HEK293 (cell line): ENCODE data around the gene USP46.

Source experiments
- CTCF ChIA-PET: fragments of 350-600 bp; formaldehyde crosslinking; extraction: SDS; loops from one replicate; lab custom pipeline; 2021; ENCODE audit warnings: antibody characterized with exemption; lab: Yijun Ruan, JAX
- POLR2A ChIA-PET: fragments of 300-600 bp; formaldehyde crosslinking; extraction: SDS; loops from one replicate; lab custom pipeline; 2020; ENCODE audit warnings: antibody characterized with exemption, inconsistent platforms; lab: Yijun Ruan, JAX
- H3K27ac ChIP-seq: fragments of 200-500 bp; sonication (Bioruptor generic); 2 replicates; pipeline ENCODE4 v1.5.1; 2014; ENCODE audit warnings: low read depth, low read length, control low read depth, inconsistent platforms; ENCODE audit errors: extremely low read depth
- H3K36me3 ChIP-seq, 2 experiments: fragments of 200-500 bp in 1 of 2; sonication (Bioruptor generic) in 1 of 2; 1 replicate in 1 of 2; 2 replicates in 1 of 2; pipeline ENCODE4 v1.5.1; 2014 to 2017; ENCODE audit warnings: inconsistent platforms in 2 of 2, low read length in 2 of 2; ENCODE audit not compliant: control insufficient read depth in 2 of 2, insufficient read depth in 1 of 2
- H3K4me1 ChIP-seq: fragments of 200-500 bp; sonication (Bioruptor generic); 2 replicates; pipeline ENCODE4 v1.5.1; 2014; ENCODE audit warnings: mild to moderate bottlenecking, low read length, inconsistent platforms; ENCODE audit not compliant: control insufficient read depth, insufficient read depth
- H3K4me3 ChIP-seq: 2 replicates; pipeline ENCODE4 v1.5.1; 2011; ENCODE audit warnings: low read depth, mild to moderate bottlenecking, control low read depth, low read length, moderate library complexity
- H3K9me3 ChIP-seq: fragments of 200-500 bp; sonication (Bioruptor generic); 2 replicates; pipeline ENCODE4 v1.5.1; 2014; ENCODE audit warnings: low read depth, low read length, inconsistent platforms; ENCODE audit not compliant: control insufficient read depth, insufficient read depth
- FEZF1 ChIP-seq: fragments of 450-650 bp; formaldehyde crosslinking; IDR thresholded peaks from 2 replicates; pipeline ENCODE4 v1.5.1; 2016; ENCODE audit warnings: missing biosample characterization, missing genetic modification characterization
- GLI2 ChIP-seq: fragments of 450-650 bp; formaldehyde crosslinking; IDR thresholded peaks from 2 replicates; pipeline ENCODE4; 2017; ENCODE audit warnings: missing biosample characterization, missing genetic modification characterization, low read depth, borderline replicate concordance
- KLF16 ChIP-seq: fragments of 450-650 bp; formaldehyde crosslinking; IDR thresholded peaks from 2 replicates; pipeline ENCODE4 v1.5.1; 2017; ENCODE audit warnings: missing biosample characterization, missing genetic modification characterization
- OSR2 ChIP-seq: fragments of 450-650 bp; formaldehyde crosslinking; IDR thresholded peaks from 2 replicates; pipeline ENCODE4 v1.5.1; 2016; ENCODE audit warnings: missing biosample characterization, missing genetic modification characterization
- RBAK ChIP-seq: fragments of 450-650 bp; formaldehyde crosslinking; IDR thresholded peaks from 2 replicates; pipeline ENCODE4 v1.5.1; 2016; ENCODE audit warnings: missing biosample characterization, missing genetic modification characterization
- YY1 ChIP-seq: fragments of 450-650 bp; formaldehyde crosslinking; IDR thresholded peaks from 2 replicates; pipeline ENCODE4 v1.5.1; 2018; ENCODE audit warnings: missing biosample characterization, missing genetic modification characterization
- ZBTB48 ChIP-seq: fragments of 450-650 bp; formaldehyde crosslinking; IDR thresholded peaks from 2 replicates; pipeline ENCODE4 v1.5.1; 2016; ENCODE audit warnings: missing biosample characterization, missing genetic modification characterization
- ZNF132 ChIP-seq: fragments of 450-650 bp; formaldehyde crosslinking; IDR thresholded peaks from 2 replicates; pipeline ENCODE4 v1.5.1; 2017; ENCODE audit warnings: missing biosample characterization, missing genetic modification characterization, borderline replicate concordance
- ZNF146 ChIP-seq: fragments of 450-650 bp; formaldehyde crosslinking; IDR thresholded peaks from 2 replicates; pipeline ENCODE4 v1.5.1; 2016; ENCODE audit warnings: missing biosample characterization, missing genetic modification characterization
- ZNF157 ChIP-seq: fragments of 450-650 bp; formaldehyde crosslinking; IDR thresholded peaks from 2 replicates; pipeline ENCODE4 v1.5.1; 2016; ENCODE audit warnings: missing biosample characterization, missing genetic modification characterization
- ZNF211 ChIP-seq: fragments of 450-650 bp; formaldehyde crosslinking; IDR thresholded peaks from 2 replicates; pipeline ENCODE4 v1.5.1; 2016; ENCODE audit warnings: low read depth, missing biosample characterization, missing genetic modification characterization
- ZNF426 ChIP-seq: fragments of 450-650 bp; formaldehyde crosslinking; IDR thresholded peaks from 2 replicates; pipeline ENCODE4 v1.5.1; 2017; ENCODE audit warnings: missing biosample characterization, missing genetic modification characterization, mild to moderate bottlenecking, inconsistent platforms, moderate library complexity
- ZNF530 ChIP-seq: fragments of 450-650 bp; formaldehyde crosslinking; IDR thresholded peaks from 2 replicates; pipeline ENCODE4 v1.5.1; 2016; ENCODE audit warnings: low read depth, missing biosample characterization, missing genetic modification characterization
- ZNF560 ChIP-seq: fragments of 450-650 bp; formaldehyde crosslinking; IDR thresholded peaks from 2 replicates; pipeline ENCODE4 v1.5.1; 2017; ENCODE audit warnings: missing biosample characterization, missing genetic modification characterization, borderline replicate concordance
- ZNF585B ChIP-seq: fragments of 450-650 bp; formaldehyde crosslinking; IDR thresholded peaks from 2 replicates; pipeline ENCODE4 v1.5.1; 2016; ENCODE audit warnings: missing biosample characterization, missing genetic modification characterization
- ZNF600 ChIP-seq: fragments of 450-650 bp; formaldehyde crosslinking; IDR thresholded peaks from 2 replicates; pipeline ENCODE4 v1.5.1; 2016; ENCODE audit warnings: missing biosample characterization, missing genetic modification characterization
- ZSCAN23 ChIP-seq: fragments of 450-650 bp; formaldehyde crosslinking; IDR thresholded peaks from 2 replicates; pipeline ENCODE4 v1.5.1; 2016; ENCODE audit warnings: missing biosample characterization, missing genetic modification characterization
- ZXDB ChIP-seq: fragments of 450-650 bp; formaldehyde crosslinking; IDR thresholded peaks from 2 replicates; pipeline ENCODE4 v1.5.1; 2016; ENCODE audit warnings: missing biosample characterization, missing genetic modification characterization
- TF ChIP-seq, protein P1 (sequence below): fragments of 450-650 bp; formaldehyde crosslinking; IDR thresholded peaks from 2 replicates; pipeline ENCODE4 v1.5.1; 2016; ENCODE audit warnings: missing biosample characterization, missing genetic modification characterization
- TF ChIP-seq, protein P2 (sequence below): fragments of 450-650 bp; formaldehyde crosslinking; IDR thresholded peaks from 2 replicates; pipeline ENCODE4 v1.5.1; 2016; ENCODE audit warnings: missing biosample characterization, missing genetic modification characterization
- TF ChIP-seq, protein P3 (sequence below): fragments of 450-650 bp; formaldehyde crosslinking; IDR thresholded peaks from 2 replicates; pipeline ENCODE4 v1.5.1; 2016; ENCODE audit warnings: missing biosample characterization, missing genetic modification characterization

USP46 gene

DNA sequence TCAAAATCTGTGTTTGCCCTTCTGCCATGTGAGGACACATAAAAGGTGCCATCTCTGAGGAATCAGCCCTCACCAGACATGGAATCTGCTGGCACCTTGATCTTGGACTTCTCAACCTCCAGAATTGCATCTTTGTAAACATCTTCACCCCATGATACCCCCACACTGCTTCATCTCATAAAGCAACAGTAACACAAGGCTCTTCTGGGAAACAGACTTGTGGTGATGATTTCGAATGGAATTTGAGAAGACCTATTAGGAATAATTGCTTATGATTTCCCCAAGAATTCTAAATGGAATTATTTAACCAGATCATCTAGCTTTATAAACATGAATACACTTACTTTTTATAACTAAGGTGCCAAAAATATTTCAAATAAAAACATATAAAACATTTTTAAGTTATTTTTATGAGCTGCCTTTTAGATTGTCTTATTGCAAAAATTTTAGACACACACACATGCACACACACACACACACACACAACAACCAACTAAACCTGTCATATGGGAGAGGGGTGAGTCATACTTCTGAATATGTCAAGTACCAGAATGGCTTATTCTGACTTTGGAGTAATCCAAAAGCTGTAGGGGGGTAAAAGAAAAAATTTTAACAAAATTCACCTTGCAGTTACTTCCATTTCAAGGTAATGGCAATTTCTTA lies 82.0 kb downstream of the USP46 start:
- Histone ChIP-seq H3K9me3 (no peaks in the 10 kb centered on the region), H3K4me3 (no peak overlapping the region), H3K4me1 (no peaks in the 10 kb centered on the region), H3K27ac (no peak overlapping the region), H3K36me3 (no peaks in the 10 kb centered on the region)
- ChIA-PET CTCF (interaction anchor here (1.2 kb wide), 1 partner anchor 11 kb away, joined by 5 read pairs; no protein-coding TSS in a partner anchor), POLR2A (interaction anchor here (0.6 kb wide), 1 partner anchor 363 kb away, joined by 3 read pairs; no protein-coding TSS in a partner anchor)
- TF ChIP-seq ZNF585B (tag by site-specific recombination): no peak
- no peak for TF ChIP-seq ZNF600 (tag by site-specific recombination)
- no peak for TF ChIP-seq ZSCAN23 (tag by site-specific recombination)
- TF ChIP-seq, protein P1, sequence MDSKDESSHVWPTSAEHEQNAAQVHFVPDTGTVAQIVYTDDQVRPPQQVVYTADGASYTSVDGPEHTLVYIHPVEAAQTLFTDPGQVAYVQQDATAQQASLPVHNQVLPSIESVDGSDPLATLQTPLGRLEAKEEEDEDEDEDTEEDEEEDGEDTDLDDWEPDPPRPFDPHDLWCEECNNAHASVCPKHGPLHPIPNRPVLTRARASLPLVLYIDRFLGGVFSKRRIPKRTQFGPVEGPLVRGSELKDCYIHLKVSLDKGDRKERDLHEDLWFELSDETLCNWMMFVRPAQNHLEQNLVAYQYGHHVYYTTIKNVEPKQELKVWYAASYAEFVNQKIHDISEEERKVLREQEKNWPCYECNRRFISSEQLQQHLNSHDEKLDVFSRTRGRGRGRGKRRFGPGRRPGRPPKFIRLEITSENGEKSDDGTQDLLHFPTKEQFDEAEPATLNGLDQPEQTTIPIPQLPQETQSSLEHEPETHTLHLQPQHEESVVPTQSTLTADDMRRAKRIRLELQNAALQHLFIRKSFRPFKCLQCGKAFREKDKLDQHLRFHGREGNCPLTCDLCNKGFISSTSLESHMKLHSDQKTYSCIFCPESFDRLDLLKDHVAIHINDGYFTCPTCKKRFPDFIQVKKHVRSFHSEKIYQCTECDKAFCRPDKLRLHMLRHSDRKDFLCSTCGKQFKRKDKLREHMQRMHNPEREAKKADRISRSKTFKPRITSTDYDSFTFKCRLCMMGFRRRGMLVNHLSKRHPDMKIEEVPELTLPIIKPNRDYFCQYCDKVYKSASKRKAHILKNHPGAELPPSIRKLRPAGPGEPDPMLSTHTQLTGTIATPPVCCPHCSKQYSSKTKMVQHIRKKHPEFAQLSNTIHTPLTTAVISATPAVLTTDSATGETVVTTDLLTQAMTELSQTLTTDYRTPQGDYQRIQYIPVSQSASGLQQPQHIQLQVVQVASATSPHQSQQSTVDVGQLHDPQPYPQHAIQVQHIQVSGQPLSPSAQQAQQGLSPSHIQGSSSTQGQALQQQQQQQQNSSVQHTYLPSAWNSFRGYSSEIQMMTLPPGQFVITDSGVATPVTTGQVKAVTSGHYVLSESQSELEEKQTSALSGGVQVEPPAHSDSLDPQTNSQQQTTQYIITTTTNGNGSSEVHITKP (tag by site-specific recombination): peak; percentile 81
- TF ChIP-seq KLF16: no peak

DNA sequence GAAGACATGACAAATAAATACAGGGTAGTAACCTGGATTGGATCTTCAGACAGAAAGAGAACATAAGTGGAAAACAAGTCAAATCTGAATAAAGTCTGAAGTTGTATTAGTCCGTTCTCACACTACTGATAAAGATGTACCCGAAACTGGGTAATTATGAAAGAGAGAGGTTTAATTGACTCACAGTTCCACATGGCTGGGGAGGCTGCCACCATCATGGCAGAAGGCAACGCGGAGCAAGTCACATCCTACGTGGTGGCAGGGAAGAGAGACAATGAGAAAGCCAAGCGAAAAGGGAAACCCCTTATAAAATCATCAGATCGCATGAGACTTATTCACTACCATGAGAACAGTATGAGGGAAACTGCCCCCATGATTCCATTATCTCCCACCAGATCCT lies 82.8 kb downstream of the USP46 start:
- no peaks in the 10 kb centered on the region for H3K4me1 ChIP-seq
- CTCF ChIA-PET: no interaction called here
- no peak overlapping the region for H3K4me3 ChIP-seq
- H3K36me3 ChIP-seq: no peaks in the 10 kb centered on the region
- POLR2A ChIA-PET: no interaction called here
- H3K9me3 ChIP-seq: no peaks in the 10 kb centered on the region
- TF ChIP-seq ZXDB (tag by site-specific recombination): no peak
- TF ChIP-seq YY1 (tag by site-specific recombination): no peak
- no peak for TF ChIP-seq FEZF1 (tag by site-specific recombination)
- no peak for TF ChIP-seq ZNF585B (tag by site-specific recombination)
- TF ChIP-seq, protein P2, sequence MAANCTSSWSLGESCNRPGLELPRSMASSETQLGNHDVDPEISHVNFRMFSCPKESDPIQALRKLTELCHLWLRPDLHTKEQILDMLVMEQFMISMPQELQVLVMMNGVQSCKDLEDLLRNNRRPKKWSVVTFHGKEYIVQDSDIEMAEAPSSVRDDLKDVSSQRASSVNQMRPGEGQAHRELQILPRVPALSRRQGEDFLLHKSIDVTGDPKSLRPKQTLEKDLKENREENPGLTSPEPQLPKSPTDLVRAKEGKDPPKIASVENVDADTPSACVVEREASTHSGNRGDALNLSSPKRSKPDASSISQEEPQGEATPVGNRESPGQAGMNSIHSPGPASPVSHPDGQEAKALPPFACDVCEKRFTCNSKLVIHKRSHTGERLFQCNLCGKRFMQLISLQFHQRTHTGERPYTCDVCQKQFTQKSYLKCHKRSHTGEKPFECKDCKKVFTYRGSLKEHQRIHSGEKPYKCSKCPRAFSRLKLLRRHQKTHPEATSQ (tag by site-specific recombination): no peak
- TF ChIP-seq ZNF157 (tag by site-specific recombination): no peak
- no peak for TF ChIP-seq ZBTB48 (tag by site-specific recombination)
- TF ChIP-seq OSR2 (tag by site-specific recombination): no peak
- no peak for TF ChIP-seq ZNF426
- no peak for TF ChIP-seq RBAK
- TF ChIP-seq, protein P3, sequence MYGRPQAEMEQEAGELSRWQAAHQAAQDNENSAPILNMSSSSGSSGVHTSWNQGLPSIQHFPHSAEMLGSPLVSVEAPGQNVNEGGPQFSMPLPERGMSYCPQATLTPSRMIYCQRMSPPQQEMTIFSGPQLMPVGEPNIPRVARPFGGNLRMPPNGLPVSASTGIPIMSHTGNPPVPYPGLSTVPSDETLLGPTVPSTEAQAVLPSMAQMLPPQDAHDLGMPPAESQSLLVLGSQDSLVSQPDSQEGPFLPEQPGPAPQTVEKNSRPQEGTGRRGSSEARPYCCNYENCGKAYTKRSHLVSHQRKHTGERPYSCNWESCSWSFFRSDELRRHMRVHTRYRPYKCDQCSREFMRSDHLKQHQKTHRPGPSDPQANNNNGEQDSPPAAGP: no peak
- TF ChIP-seq ZNF530 (tag by site-specific recombination): no peak
- no peak for TF ChIP-seq ZNF146
- no peak for TF ChIP-seq GLI2 (tag by site-specific recombination)
- no peak for TF ChIP-seq ZNF211 (tag by site-specific recombination)
- TF ChIP-seq ZNF560 (tag by site-specific recombination): no peak
- TF ChIP-seq ZNF132 (tag by site-specific recombination): no peak
- no peak overlapping the region for H3K27ac ChIP-seq
